SK-N-SH (cell line): ENCODE data around the gene ADGRL4. TPM values are rescaled to one million over a fixed set of nuclear protein-coding genes. Genes with fewer than 3 reads are reported as not detected.
"Not testable (repeated sequence)": the region's sequence is repeated elsewhere in the genome, so short reads cannot be mapped to it uniquely, and the experiment has no call there.

ENCODE experiments used
- CTCF ChIA-PET: fragments of 300-600, 350-600 bp; formaldehyde crosslinking; extraction: SDS; loops from one replicate; lab custom pipeline; 2021; lab: Yijun Ruan, JAX
- POLR2A ChIA-PET: fragments of 350-600 bp; sonication (Branson Sonifier 250); formaldehyde crosslinking; extraction: SDS; loops from one replicate; lab custom pipeline; 2020; ENCODE audit warnings: antibody characterized with exemption, inconsistent platforms; lab: Yijun Ruan, JAX
- DNase-seq: peaks from one replicate; pipeline ENCODE4 v3.0.0; 2012
- H2AFZ ChIP-seq: fragments of 200-600 bp; sonication (generic); 2 replicates; pipeline ENCODE4 v1.8.1; 2016; ENCODE audit warnings: antibody characterized with exemption, mild to moderate bottlenecking, low read depth
- H3F3A ChIP-seq: fragments of 200-600 bp; sonication (generic); replicated peaks from 2 replicates; pipeline ENCODE3; 2016; ENCODE audit warnings: antibody characterized with exemption, mild to moderate bottlenecking; ENCODE audit not compliant: insufficient read depth
- H3K27ac ChIP-seq, 2 experiments: fragments of 200-500 bp in 1 of 2; fragments of 200-600 bp in 1 of 2; sonication (Bioruptor generic) in 1 of 2; sonication (generic), shearing (Covaris generic) in 1 of 2; 2 replicates each; pipeline versions ENCODE4 v1.5.1 to v1.6.1; 2014 to 2016; ENCODE audit warnings: low read depth in 2 of 2, inconsistent platforms in 1 of 2, low read length in 1 of 2, mild to moderate bottlenecking in 1 of 2, mixed read lengths in 1 of 2
- H3K27me3 ChIP-seq: fragments of 200-600 bp; sonication (generic), shearing (Covaris generic); 2 replicates; pipeline ENCODE4 v1.6.1; 2016; ENCODE audit warnings: mixed run types; ENCODE audit not compliant: insufficient read depth
- H3K36me3 ChIP-seq, 2 experiments: fragments of 200-500 bp in 1 of 2; fragments of 200-600 bp in 1 of 2; sonication (Bioruptor generic) in 1 of 2; sonication (generic) in 1 of 2; replicated peaks in 1 of 2; 2 replicates each; pipeline versions ENCODE3 to v1.5.1; 2014 to 2016; ENCODE audit warnings: low read length in 1 of 2, mild to moderate bottlenecking in 1 of 2; ENCODE audit not compliant: insufficient read depth in 2 of 2, control insufficient read depth in 1 of 2
- H3K4me1 ChIP-seq, 2 experiments: fragments of 200-500 bp in 1 of 2; fragments of 200-600 bp in 1 of 2; sonication (Bioruptor generic) in 1 of 2; sonication (generic), shearing (Covaris generic) in 1 of 2; 2 replicates each; pipeline versions ENCODE4 v1.5.1 to v1.6.1; 2014 to 2016; ENCODE audit warnings: low read depth in 1 of 2, low read length in 1 of 2, mixed run types in 1 of 2; ENCODE audit not compliant: insufficient read depth in 2 of 2, control insufficient read depth in 1 of 2
- H3K4me2 ChIP-seq: fragments of 200-600 bp; sonication (generic), shearing (Covaris generic); 2 replicates; pipeline ENCODE4 v1.6.1; 2017; ENCODE audit warnings: mixed run types
- H3K4me3 ChIP-seq, 2 experiments: fragments of 200-500 bp in 1 of 2; fragments of 200-600 bp in 1 of 2; sonication (Bioruptor generic) in 1 of 2; sonication (generic), shearing (Covaris generic) in 1 of 2; 2 replicates each; pipeline versions ENCODE4 v1.5.1 to v1.8.1; 2014 to 2016; ENCODE audit warnings: low read depth in 2 of 2, inconsistent platforms in 1 of 2, low read length in 1 of 2, mild to moderate bottlenecking in 1 of 2, mixed read lengths in 1 of 2, moderate library complexity in 1 of 2
- H3K79me2 ChIP-seq: fragments of 200-600 bp; sonication (generic); 2 replicates; pipeline ENCODE4 v1.8.1; 2017; ENCODE audit warnings: mild to moderate bottlenecking; ENCODE audit not compliant: insufficient read depth
- H3K9ac ChIP-seq: fragments of 200-600 bp; sonication (generic); 2 replicates; pipeline ENCODE4 v1.6.1; 2017; ENCODE audit warnings: mixed run types
- H3K9me2 ChIP-seq: fragments of 200-600 bp; sonication (generic); 2 replicates; pipeline ENCODE4 v1.6.1; 2017; ENCODE audit warnings: mixed run types
- H3K9me3 ChIP-seq: fragments of 200-600 bp; sonication (generic); 2 replicates; pipeline ENCODE4 v1.6.1; 2017; ENCODE audit warnings: mixed run types, mild to moderate bottlenecking, moderate library complexity
- H4K20me1 ChIP-seq: fragments of 200-600 bp; sonication (generic); 2 replicates; pipeline ENCODE4 v1.6.1; 2017; ENCODE audit warnings: mild to moderate bottlenecking, mixed run types; ENCODE audit not compliant: insufficient read depth
- CHD2 ChIP-seq: fragments of 150-350 bp; IDR thresholded peaks from 2 replicates; pipeline ENCODE4 v1.6.1; 2018; ENCODE audit warnings: low read length; ENCODE audit not compliant: partially characterized antibody
- EZH2phosphoT487 ChIP-seq: fragments of 200-600 bp; sonication (generic); IDR thresholded peaks from 2 replicates; pipeline ENCODE4 v1.6.1; 2017; ENCODE audit warnings: low read depth, mixed run types, mild to moderate bottlenecking, antibody characterized with exemption, moderate library complexity, borderline replicate concordance
- FOSL2 ChIP-seq: IDR thresholded peaks from 2 replicates; pipeline ENCODE4 v1.4.0; 2012; ENCODE audit warnings: low read depth, mild to moderate bottlenecking, moderate library complexity, borderline replicate concordance
- JUND ChIP-seq: IDR thresholded peaks from 2 replicates; pipeline ENCODE4 v1.4.0; 2012
- MAX ChIP-seq: IDR thresholded peaks from 2 replicates; pipeline ENCODE4 v1.4.0; 2012; ENCODE audit warnings: low read depth
- MEF2A ChIP-seq: IDR thresholded peaks from 2 replicates; pipeline ENCODE4 v1.4.0; 2012; ENCODE audit warnings: low read depth, borderline replicate concordance
- NRF1 ChIP-seq: IDR thresholded peaks from 2 replicates; pipeline ENCODE4 v1.6.1; 2012; ENCODE audit warnings: low read depth, mild to moderate bottlenecking, low read length
- RAD21 ChIP-seq: IDR thresholded peaks from 2 replicates; pipeline ENCODE4 v1.6.1; 2012; ENCODE audit warnings: mild to moderate bottlenecking, low read length
- YY1 ChIP-seq: IDR thresholded peaks from 2 replicates; pipeline ENCODE4 v1.4.0; 2012; ENCODE audit warnings: low read depth, mild to moderate bottlenecking
- WGBS: methylation state at CpG from one replicate; pipeline ENCODE4 v1.1.6; 2017; ENCODE audit warnings: low lambda C conversion rate; 5-methylcytosine and 5-hydroxymethylcytosine counted together
- polyA plus RNA-seq, 3 experiments: library from polyadenylated mRNA; depleted of rRNA; stranded (reverse); fragments of >200 nt; gene quantifications; 2 replicates each; pipeline ENCODE4 v1.2.3, GENCODE V29; 2012

The ADGRL4 gene
- polyA plus RNA-seq, 1 of the 3 experiments (the other 2 are of a cell fraction): 0.30 TPM

- TF ChIP-seq CHD2: no peak
- no peak for TF ChIP-seq FOSL2
- no peak for TF ChIP-seq RAD21
- no peak for TF ChIP-seq YY1
Observed at GRCh38 chr1:78980511-78980910, 26.0 kb downstream of the ADGRL4 start (continued).

GRCh38 chr1:78972723-78973122 is 33.8 kb downstream of the ADGRL4 start:
- DNase-seq: no peak
- no peaks in the 10 kb centered on the region for H3K4me1 ChIP-seq
- TF ChIP-seq NRF1 (no peak), JUND (no peak), EZH2phosphoT487 (no peak)
- TF ChIP-seq, all 33 proteins: peak for 0
- no peak overlapping the region for H3K4me2 ChIP-seq
- H3K9ac ChIP-seq: no peak overlapping the region
- H3K36me3 ChIP-seq: no peaks in the 10 kb centered on the region
- CTCF ChIA-PET: no interaction called here
- no peaks in the 10 kb centered on the region for H3K79me2 ChIP-seq
- H3F3A ChIP-seq: no peaks in the 10 kb centered on the region
- no peaks in the 10 kb centered on the region for H3K27me3 ChIP-seq
- no peak overlapping the region for H3K27ac ChIP-seq
- POLR2A ChIA-PET: no interaction called here
- H2AFZ ChIP-seq: no peak overlapping the region
- H3K9me2 ChIP-seq: no peaks in the 10 kb centered on the region
- no peaks in the 10 kb centered on the region; the same call in 1 of the 2 replicates for H3K9me3 ChIP-seq
- no peaks in the 10 kb centered on the region for H4K20me1 ChIP-seq
- WGBS: 77% methylated on average over 2 of the region's 2 CpGs
- no peak overlapping the region for H3K4me3 ChIP-seq

GRCh38 chr1:78967091-78967490 is 39.4 kb downstream of the ADGRL4 start:
- H4K20me1 ChIP-seq, CTCF ChIA-PET, H3K27me3 ChIP-seq, H3K4me1 ChIP-seq, H3F3A ChIP-seq, DNase-seq, H3K9ac ChIP-seq, H3K4me3 ChIP-seq, H3K27ac ChIP-seq, H3K36me3 ChIP-seq, H3K79me2 ChIP-seq, POLR2A ChIA-PET, H3K9me2 ChIP-seq, H3K9me3 ChIP-seq, H2AFZ ChIP-seq, H3K4me2 ChIP-seq: not testable (repeated sequence)

GRCh38 chr1:78958711-78959110 is 47.8 kb downstream of the ADGRL4 start:
- no peak for TF ChIP-seq MEF2A
- no peak for TF ChIP-seq MAX
- TF ChIP-seq NRF1: no peak
- Histone ChIP-seq H2AFZ (no peak overlapping the region), H3K4me1 (no peaks in the 10 kb centered on the region), H3K27me3 (no peaks in the 10 kb centered on the region), H3K9me3 (no peaks in the 10 kb centered on the region), H3K9me2 (no peaks in the 10 kb centered on the region), H3K36me3 (no peaks in the 10 kb centered on the region), H3K9ac (no peak overlapping the region), H3K4me2 (no peak overlapping the region), H3K27ac (no peak overlapping the region), H3K4me3 (no peak overlapping the region), H3K79me2 (no peaks in the 10 kb centered on the region), H3F3A (no peaks in the 10 kb centered on the region), H4K20me1 (no peaks in the 10 kb centered on the region)
- 50% methylated on average over 2 of the region's 2 CpGs for WGBS
- DNase-seq: no peak
- ChIA-PET POLR2A (no interaction called here), CTCF (no interaction called here)
